ENCODE data around the gene ZNF514.

- no peak for TF ChIP-seq CTCF (IDR thresholded peaks at IDR 0.05; ENCODE audit: insufficient read depth, low read depth, low read length)
- no peak for TF ChIP-seq EZH2 (IDR thresholded peaks at IDR 0.05; ENCODE audit: insufficient read depth, low read length)
These were observed 55.0 kb downstream of the ZNF514 start for GRCh38 chr2:95104606-95105005.
